ENCODE data around the gene COL2A1.
A peak's percentile ranks its signal among the peaks of the same experiment; 100 is the strongest.

COL2A1 gene

GRCh38 chr12:48004053-48004941, at the start of gene COL2A1:
TSS of gene COL2A1 (minus strand) at chr12:48004476. CDS start at chr12:48004321, 155 bp downstream.
- DNase-seq, result peak; percentile 27

GRCh38 chr12:48053883-48054282, 49.6 kb upstream of the COL2A1 start:
- DNase-seq, result no peak

GRCh38 chr12:48053122-48053521, 48.8 kb upstream of the COL2A1 start:
- DNase-seq, result no peak

- DNase-seq, result no peak
These were observed 47.4 kb upstream of the COL2A1 start for GRCh38 chr12:48051681-48052080.

- DNase-seq, result no peak
These were observed 45.9 kb upstream of the COL2A1 start for GRCh38 chr12:48050174-48050573.

- DNase-seq, result no peak
These were observed 41.8 kb upstream of the COL2A1 start for GRCh38 chr12:48045965-48046518.

GRCh38 chr12:48045061-48045846, 41.0 kb upstream of the COL2A1 start:
- no peak for DNase-seq

GRCh38 chr12:48044396-48044795, 40.1 kb upstream of the COL2A1 start:
- DNase-seq, result no peak

- no peak for DNase-seq
These were observed 39.5 kb upstream of the COL2A1 start for GRCh38 chr12:48043771-48044170.

- no peak for DNase-seq
These were observed 37.5 kb upstream of the COL2A1 start for GRCh38 chr12:48041591-48042423.

GRCh38 chr12:48040354-48040753, 36.1 kb upstream of the COL2A1 start:
- DNase-seq, result no peak

- no peak for DNase-seq
These were observed 34.9 kb upstream of the COL2A1 start for GRCh38 chr12:48039151-48039550.

GRCh38 chr12:48038085-48038484, 33.8 kb upstream of the COL2A1 start:
- DNase-seq, result no peak

GRCh38 chr12:48037267-48037915, 33.1 kb upstream of the COL2A1 start:
- DNase-seq, result no peak

- no peak for DNase-seq
These were observed 32.5 kb upstream of the COL2A1 start for GRCh38 chr12:48036818-48037217.

- no peak for DNase-seq
These were observed 30.8 kb upstream of the COL2A1 start for GRCh38 chr12:48034835-48035805.

GRCh38 chr12:48033451-48033850, 29.2 kb upstream of the COL2A1 start:
- DNase-seq, result no peak

GRCh38 chr12:48032597-48032996, 28.3 kb upstream of the COL2A1 start:
- no peak for DNase-seq

GRCh38 chr12:48031135-48031960, 27.1 kb upstream of the COL2A1 start:
- DNase-seq, result no peak

- no peak for DNase-seq
These were observed 25.9 kb upstream of the COL2A1 start for GRCh38 chr12:48030173-48030650.

Measured in hematopoietic multipotent progenitor cell treated with erythropoietin and hydrocortisone succinate and interleukin-3 and kit ligand, for 6 days (in vitro differentiated cells).